Mesenteric fat pad (tissue), 1 donor: ENCODE results near the gene DIAPH2. TPM values are rescaled to one million over a fixed set of nuclear protein-coding genes. Genes with fewer than 3 reads are reported as not detected.
"Not testable (repeated sequence)": the region's sequence is repeated elsewhere in the genome, so short reads cannot be mapped to it uniquely, and the experiment has no call there.

ENCODE experiments used
- DNase-seq: peaks from one replicate; pipeline ENCODE4 v3.0.0-alpha.2; 2020; ENCODE audit warnings: low spot score
- total RNA-seq: library from RNA; stranded (reverse); fragmentation: NEBNext Ultra II Directional; extraction: Animal tissue kit (Norgen Biotek cat#: 25700); gene quantifications from one replicate; pipeline ENCODE4 v1.2.1, GENCODE V29; 2021
- donor health status: DM: yes; HTN: yes; CAD: no.

The DIAPH2 gene
- total RNA-seq, 1 donor from 2014 or later, result 28.1 TPM

DNA sequence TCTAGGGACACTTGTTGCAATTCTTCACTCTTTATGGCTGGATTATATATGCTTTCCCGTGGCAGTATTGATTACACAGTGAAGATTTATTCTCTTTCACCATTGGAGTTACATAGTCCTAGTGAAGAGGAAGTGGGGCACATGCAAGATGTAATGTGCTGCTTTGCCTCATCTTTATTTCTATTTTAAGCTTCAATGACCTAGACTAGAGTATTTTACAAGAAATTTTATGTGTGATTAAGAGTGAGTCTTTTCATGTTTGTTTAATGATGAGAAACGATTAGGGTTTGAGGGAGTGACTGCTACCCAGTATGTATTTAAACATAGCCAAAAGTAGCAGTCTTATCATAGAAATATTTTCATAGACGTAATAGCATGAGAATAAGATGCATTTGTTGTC is 30.8 kb downstream of the DIAPH2 start:
- DNase-seq, result no peak

DNA sequence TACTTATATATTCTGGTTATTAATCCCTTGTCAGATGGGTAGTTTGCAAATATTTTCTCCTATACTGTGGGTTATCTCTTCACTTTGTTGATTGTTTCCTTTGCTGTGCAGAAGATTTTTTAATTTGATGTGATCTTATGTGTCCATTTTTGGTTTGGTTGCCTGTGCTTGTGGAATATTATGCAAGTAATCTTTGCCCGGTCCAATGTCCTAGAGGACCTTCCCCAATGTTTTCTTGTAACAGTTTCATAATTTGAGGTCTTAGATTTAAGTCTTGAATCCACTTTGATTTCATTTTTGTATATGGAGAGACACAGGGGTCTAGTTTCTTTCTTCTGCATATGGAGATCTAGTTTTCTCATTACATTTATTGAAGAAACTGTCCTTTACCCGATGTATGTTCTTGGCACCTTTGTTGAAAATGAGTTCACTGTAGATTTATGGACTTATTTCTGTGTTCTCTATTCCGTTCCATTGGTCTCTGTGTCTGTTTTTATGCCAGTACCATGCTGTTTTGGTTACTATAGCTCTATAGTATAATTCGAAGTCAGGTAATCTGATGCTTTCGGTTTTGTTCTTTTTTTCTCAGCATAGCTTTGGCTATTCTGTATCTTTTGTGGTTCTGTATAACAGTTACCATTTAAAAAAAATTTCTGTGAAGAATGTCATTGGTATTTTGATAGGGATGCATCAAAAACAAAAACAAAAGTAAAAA is 34.7 kb downstream of the DIAPH2 start:
- no peak for DNase-seq

DNA sequence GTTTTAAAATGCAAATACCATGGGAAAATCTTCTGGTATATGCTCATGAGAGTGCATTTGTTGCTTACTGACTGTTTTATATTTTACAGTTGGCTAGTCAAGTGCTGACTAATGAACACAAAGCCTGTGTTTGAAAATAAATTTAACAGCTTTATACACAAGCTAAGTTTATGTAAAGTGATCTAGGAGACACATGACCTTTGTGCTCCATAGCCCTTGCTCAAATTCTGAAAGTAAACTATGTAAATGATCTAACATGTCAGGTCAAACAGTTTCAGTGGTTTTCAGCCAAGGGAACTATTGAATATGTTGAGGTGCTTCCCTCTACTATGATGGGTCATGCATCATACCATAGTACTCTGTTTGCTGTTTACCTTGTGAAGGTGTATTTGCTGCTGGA is 36.7 kb downstream of the DIAPH2 start:
- DNase-seq, result no peak

DNA sequence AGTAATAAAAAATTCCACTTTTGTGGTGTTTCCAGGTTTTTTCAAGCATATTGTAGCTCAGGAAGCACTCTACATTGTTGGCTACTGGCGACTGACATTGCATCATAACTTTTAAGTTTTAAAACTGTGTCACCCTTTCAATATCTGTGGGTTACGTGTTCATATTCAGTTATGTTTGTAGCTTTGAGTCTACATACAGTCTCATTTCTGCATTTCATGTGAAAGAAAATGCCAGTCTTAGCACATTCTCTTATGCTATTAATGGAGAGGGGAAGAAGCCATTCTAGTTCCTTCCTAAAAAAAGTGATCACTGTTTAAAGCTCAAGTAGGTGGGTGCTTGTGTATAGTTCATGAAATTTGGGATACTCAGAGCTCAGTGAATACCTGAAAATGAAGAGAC is 38.1 kb downstream of the DIAPH2 start:
- no peak for DNase-seq

DNA sequence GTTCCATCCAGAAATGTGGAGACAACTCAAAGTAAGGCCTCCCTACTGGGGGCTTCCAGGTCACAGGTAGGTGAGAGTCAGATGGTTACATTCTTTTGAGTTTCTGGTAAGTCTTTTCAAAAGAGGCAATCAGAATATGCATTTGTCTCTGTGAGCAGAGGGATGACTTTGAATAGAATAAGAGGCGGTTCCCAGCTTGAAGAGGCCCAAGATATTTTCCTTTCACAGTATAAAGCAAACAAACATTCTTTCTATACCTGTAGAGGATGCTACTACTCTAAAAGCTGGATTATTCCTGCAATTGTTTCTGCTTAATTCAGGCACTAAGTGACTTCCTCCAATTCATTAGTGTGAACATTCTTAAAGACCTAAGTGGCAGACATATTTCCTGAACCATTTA is 44.4 kb downstream of the DIAPH2 start:
- no peak for DNase-seq

DNA sequence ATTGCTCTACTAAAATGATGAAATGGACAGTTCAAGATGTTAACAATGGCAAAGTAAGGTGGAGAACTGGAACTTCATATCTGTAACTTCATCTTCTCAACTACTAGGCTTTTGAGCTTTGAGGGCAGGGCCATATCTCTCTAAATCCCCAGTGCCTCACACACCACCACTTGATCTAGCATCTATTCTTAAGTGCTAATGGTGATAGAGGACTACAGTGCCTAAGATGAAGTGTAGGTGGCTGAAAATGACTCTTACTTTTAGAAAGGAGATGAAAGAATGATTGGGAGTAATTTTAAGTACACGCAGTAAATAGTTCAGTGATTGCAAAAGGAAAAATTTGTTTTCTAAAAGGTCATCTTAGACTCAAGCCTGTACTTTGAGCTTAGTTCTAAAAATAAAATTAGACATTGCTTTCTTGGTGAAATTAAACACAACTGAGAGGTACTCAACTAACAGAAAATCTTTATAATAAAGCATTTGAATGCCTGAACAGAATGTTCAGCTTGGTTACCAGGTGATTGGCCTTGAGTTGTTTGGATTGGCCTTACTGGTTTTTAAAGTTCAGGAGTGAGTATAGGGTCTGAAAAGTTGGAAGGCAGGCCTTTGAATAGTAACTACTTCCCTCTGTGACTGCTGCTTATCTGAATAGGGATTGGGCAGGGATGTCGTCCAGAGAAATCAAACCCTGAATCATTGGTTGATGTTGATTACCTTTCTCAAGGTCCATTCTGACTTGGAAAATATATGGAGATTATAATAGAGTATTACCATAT is 45.4 kb downstream of the DIAPH2 start:
- no peak for DNase-seq

DNA sequence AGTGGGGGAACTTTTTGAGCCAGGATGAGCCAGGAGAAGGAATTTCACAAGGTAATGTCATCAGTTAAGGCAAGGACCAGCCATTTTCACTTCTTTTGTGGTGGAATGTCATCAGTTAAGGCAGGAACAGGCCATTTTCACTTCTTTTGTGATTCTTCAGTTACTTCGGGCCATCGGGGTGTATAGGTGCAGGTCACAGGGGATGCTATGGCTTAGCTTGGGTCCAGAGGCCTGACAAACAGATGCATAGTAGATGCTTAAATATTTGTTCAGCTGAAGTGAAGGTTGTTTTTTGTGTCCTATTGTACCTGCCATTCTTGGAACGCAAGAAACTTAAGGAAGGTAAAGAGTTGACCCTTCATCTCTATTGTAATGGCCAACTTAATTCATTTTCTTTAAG is 46.4 kb downstream of the DIAPH2 start:
- not testable (repeated sequence) for DNase-seq

DNA sequence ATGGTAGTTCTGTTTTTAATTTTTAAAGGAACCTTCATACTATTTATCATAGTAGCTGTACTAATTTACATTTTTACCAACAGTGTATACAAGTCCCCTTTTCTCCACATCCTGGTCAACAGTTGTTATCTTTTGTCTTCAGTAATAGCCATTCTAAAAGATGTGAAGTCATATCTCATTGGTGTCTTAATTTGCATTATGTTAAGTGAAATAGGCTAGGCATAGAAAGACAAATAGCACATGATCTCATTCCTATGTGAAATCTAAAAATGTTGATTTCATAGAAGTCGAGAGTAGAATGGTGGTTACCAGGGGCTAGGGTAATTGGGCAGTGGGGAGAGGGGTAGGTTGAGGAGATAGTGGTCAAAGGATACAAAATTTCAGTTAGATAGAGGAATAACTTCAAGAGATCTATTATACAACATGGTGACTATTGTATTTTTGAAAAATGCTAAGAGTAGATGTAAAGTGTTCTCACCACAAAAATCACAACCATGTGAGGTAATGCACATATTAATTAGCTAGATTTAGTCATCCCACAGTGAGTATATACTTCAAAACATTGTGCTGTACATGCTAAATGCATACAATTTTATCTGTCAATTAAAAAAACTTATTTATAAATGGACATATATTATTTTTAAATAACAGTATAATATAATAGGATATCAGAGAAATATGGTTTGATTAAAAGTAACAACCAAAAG is 58.9 kb downstream of the DIAPH2 start:
- no peak for DNase-seq

DNA sequence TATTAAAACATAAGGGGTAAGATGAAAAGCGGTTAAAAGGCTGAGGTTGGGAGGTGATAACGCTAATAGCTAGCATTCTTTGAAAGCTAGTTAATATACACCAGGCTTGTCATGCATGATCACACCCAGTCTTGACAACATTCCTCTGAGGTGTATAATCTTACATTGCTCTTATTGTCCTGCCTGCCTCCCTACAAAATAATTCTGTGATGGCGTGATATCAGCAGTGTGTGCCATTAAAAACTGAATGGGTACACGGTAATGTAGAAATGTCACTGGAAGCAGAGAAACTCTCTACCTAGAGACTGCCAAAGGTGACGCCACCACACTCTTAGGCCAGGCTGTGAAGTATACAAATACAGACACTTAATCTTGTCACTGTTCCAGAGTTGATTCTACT is 68.1 kb downstream of the DIAPH2 start:
- DNase-seq, result no peak

DNA sequence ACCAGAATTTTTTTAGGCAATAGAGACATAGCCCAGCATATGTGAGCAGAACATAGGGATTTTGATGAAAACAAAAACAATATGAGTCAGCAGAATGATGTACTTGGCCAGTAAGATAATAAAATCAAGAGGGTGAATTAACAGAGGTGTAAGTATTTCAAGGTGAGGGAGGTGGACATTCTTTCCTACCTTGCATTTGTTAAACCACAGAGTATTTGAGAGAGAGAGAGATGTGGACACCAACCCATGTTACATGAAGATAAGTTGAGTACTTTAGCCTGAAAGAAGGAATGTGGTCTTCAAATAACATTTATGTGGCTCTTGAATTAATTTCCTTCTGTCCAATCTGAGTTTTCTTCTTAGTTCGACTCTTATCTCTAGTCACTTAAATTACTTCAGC is 68.6 kb downstream of the DIAPH2 start:
- no peak for DNase-seq

DNA sequence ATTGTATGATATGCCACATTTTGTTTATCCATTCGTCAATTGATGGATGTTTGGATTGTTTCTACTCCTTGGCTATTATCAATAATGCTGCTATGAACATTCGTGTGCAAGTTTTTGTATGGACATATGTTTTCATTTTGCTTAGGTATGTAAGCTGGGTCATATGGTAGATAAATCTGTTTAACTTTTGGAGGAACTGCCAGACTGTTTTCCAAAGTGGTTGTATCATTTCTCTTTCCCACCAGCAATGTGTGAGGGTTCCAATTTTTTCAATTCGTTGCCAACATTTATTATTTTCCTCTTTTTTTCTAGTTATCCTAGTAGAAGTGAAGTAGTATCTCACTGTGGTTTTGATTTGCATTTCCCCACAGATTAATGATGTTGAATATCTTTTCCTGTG is 71.8 kb downstream of the DIAPH2 start:
- DNase-seq, result no peak

DNA sequence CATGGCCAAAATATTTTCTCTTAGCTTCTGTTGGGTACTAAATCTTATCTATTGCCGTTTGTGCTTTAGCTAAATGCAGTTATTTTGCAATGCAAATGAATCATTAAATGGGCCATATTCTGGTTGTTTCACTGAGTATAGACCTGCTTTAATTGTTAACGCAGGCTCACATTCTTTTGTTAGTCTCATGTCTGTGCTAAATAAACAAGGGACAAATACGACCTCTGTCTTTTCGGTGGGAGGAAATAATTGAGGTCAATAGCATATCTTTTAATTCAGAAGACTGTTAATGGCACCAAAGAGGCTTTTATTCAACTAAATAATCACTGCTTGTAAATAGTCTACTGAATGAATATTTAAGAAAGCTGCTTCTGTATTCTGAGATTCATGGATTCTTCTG is 76.9 kb downstream of the DIAPH2 start:
- DNase-seq, result no peak

DNA sequence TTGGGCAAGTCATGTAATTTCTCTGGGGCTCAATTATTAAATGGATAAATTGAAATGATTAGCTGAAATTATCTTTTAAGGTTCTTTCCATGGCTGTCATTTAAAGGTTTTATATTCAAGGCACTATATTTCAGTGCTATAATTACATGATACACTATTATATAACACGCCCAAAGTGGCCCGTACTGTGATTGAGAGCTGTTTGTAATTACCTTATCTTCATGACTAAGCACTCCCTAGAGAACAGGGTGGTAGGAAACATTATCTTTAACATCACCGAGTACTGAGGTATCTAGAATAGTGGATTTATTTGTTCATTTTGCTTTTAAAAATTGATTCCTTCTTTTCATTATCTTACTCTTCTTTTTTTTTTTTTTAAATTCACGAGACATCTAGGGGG is 79.0 kb downstream of the DIAPH2 start:
- DNase-seq, result no peak

DNA sequence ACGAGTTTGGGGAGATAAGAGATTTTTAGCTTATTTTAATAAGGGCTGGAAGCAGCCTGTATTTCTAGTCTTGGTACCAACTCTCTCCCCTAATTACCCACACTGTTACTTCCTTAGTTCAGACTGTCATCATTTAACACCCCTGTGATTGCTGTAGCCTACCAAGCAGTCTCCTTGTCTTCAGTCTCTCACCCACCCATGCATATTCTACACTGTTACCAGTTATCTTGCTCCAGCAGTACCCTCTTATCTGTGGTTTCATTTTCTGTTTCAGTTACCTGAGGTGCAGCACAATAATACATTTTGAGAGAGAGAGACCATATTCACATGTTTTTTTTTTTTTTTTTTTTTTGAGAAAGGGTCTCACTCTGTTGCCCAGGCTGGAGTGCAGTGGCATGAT is 80.2 kb downstream of the DIAPH2 start:
- DNase-seq, result no peak

DNA sequence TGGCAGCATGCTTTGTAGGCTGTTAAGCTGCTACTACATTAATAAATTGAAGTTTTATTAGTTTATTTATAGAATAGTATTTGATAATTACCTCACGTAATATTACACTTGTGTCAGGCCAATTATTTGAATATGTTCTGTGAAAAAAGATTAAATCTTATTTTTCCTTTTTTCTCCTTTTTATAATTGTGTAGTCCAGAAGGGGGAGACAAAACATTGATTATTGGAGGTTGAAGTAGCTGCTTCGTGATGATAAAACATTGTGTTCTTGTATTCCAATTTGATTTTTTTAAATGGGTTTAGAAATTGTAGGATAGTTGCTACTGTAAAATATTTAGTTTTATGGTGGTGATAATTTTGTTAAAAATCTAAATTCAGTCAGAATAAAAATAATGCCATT is 85.7 kb downstream of the DIAPH2 start:
- no peak for DNase-seq

DNA sequence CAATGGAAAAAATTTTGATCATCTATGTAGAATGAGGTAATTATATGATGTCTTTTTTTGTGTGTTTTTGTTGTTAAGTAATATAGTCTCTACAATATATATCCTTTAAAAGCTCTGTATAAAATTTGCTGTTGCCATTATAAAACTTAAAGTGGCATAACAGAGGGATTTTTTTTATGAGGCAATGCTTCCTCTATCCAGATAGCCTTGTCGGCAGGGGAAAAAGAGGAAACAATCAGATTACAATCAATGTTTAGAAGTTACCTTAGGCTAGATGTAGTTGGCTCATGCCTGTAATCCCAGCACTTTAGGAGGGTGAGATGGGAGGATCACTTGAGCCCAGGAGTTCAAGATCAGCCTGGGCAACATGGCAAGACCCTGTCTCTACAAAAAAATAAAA is 86.8 kb downstream of the DIAPH2 start:
- no peak for DNase-seq

DNA sequence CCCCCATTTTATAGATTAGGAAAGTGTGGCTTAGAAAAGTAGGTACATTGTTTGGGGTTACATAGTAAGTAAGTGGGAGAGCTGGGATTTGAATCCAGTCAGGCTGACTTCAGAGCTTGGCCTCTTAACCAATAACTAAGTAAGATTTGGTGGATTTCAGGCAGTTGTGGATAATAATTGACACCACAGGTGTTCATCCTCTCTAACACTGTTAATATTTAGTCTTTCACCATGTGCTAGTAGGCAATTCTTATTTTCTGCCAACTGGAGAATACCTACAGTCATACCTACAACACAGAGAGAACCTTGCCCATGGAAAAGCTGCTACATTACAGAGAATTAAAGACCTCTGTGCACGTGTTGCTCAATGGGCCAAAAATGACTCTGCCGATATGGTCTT is 89.5 kb downstream of the DIAPH2 start:
- no peak for DNase-seq

DNA sequence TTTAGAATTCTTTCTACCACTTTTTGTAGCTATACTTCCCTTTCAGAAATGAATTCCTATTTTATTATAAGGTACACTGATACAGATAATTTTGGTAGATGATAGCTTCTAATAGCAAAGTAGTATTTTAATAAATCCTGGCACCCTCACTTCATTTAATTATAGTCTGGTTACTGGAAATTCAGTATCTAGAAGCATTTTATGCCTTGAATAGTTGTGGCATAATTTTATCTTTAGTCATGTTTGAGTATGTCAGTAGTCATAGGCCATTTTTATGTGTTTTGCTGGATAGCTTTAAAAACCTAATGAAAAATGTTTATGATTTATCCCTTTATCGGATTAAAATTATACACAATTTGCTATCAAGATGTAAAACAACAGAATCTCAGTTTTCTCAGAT is 92.3 kb downstream of the DIAPH2 start:
- DNase-seq, result no peak

DNA sequence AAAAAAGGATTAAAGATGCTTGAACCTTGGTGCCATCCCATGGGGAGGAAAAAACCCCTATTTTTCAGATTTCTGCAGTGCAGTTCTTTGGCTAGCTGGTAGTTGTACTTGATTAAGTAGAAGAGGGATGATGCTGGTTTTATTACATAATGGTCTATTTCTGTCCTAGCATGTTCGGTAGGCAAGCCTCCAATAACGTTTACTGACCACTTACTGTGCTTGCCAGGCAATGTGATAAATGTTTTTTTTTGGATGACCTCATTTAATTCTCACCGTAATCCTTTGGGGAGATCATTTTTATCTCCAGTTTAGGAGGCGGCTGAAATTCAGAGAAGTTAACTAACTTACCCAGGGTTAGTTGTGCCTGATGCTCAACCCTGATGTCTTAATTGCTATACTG is 106.9 kb downstream of the DIAPH2 start:
- no peak for DNase-seq

DNA sequence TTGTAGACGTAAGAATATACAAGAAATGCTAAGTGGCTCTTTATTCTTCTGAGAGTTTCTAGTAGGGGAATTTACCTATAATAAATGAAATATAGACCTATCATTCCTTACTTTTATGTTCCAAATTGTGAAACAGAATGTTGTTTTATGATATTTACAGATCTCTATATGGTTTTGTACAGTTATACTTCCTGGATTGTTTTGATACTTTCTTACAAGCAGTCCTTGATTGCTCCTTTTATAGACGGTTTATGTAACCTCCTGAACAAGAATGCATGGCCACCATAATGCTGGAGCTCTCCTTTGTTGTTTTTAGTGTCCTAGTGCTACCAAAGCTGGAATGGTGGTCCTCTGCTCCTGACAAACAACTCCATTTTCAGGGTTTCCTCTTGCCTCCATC is 107.4 kb downstream of the DIAPH2 start:
- no peak for DNase-seq

DNA sequence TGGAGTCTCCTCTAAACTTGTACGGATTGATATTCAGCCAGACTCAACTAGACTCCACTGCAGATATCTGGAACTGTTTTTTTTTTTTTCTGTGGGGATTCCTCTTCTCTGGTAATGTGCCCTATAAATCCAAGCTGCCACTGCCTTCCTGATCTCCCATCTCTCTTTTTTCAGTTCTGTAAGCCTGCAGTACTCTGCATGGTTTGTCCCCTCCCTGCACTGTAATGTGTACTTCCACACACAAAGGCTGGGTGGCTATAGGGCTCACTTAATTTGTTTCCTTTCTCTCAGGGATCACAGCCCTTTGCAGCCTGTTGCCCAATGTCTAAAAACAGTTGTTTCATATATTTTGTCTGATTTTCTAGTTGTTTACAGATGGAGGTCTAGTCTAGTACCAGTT is 114.3 kb downstream of the DIAPH2 start:
- no peak for DNase-seq

DNA sequence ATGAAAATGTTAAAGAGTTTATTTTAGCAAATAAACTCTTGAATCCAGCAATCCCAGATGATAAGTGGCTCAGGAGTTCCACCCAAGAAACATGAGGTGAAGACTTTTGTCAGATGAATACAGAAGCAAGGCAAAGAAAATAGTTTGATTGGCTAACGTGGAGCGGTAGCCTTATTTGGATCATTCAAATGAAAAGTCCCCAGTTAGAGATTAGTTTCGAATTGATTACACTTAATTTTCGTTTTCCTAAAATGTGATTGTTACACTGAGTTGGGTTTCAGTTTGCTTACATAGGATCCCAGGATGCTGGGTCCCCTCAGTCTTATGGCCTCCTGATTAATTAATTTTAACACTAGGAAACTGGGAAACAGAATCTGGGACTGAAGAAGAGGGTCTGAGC is 122.7 kb downstream of the DIAPH2 start:
- DNase-seq, result no peak

DNA sequence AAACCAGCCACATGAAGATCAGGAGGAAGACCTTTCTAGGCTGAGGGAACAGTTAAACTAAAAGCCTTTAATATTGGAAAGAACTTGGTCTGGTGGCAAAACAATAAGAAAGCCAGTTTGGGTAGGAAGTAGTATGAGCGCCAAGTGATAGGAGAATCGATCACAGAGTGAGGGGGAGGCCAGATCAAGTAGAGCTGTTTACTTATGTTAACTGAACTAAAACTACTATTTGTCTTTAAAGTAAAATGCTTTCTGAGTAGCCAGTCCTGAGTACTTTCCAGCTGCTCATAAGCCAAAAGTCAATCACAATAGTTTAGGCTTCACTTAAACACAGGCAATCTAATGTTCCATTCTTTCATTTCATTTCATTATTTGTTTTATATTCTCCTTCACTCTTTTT is 136.3 kb downstream of the DIAPH2 start:
- DNase-seq, result no peak
